Dermis microvascular lymphatic vessel endothelial cell (primary cell): ENCODE measurements around the gene ARID4B. TPM values are rescaled to one million over a fixed set of nuclear protein-coding genes. Genes with fewer than 3 reads are reported as not detected.
"Not testable (repeated sequence)": the region's sequence is repeated elsewhere in the genome, so short reads cannot be mapped to it uniquely, and the experiment has no call there.

ENCODE experiments used
- DNase-seq, 2 donors: peaks; one replicate each; pipeline versions ENCODE4 v3.0.0 to v3.0.0-alpha.2; 2010; ENCODE audit warnings: low read depth in 2 of 2
- total RNA-seq: library from RNA; depleted of rRNA; stranded (reverse); fragments of >200 nt; gene quantifications from 2 replicates; pipeline ENCODE4 v1.2.1, GENCODE V29; 2014

Gene ARID4B
- total RNA-seq, 1 donor from 2014 or later, result 29.8 TPM

- peak; percentile 75 to 91 for DNase-seq
These were observed 166.9 kb downstream of the ARID4B start, which contains the start of gene RBM34 for GRCh38 chr1:235160957-235161684. Gene RBM34, minus strand, starts transcription at chr1:235161250. Its CDS starts 24 bp downstream, at chr1:235161226.

- DNase-seq, result peak; percentile 42 to 63
These were observed 167.5 kb downstream of the ARID4B start for GRCh38 chr1:235160383-235160956.

- not testable (repeated sequence) for DNase-seq
These were observed 168.0 kb downstream of the ARID4B start for GRCh38 chr1:235159930-235160329.

GRCh38 chr1:235159284-235159683 lies 168.7 kb downstream of the ARID4B start:
- DNase-seq, result not testable (repeated sequence)

- no peak for DNase-seq
These were observed 169.3 kb downstream of the ARID4B start for GRCh38 chr1:235158680-235159079.

GRCh38 chr1:235157150-235157549 lies 170.8 kb downstream of the ARID4B start:
- DNase-seq, result no peak

GRCh38 chr1:235156740-235157139 lies 171.2 kb downstream of the ARID4B start:
- no peak for DNase-seq

GRCh38 chr1:235156265-235156664 lies 171.7 kb downstream of the ARID4B start:
- no peak for DNase-seq

- DNase-seq, result no peak
These were observed 175.7 kb downstream of the ARID4B start for GRCh38 chr1:235152235-235152634.

- DNase-seq, result no peak
These were observed 176.9 kb downstream of the ARID4B start for GRCh38 chr1:235151033-235151432.

GRCh38 chr1:235149824-235150223 lies 178.2 kb downstream of the ARID4B start:
- no peak for DNase-seq

GRCh38 chr1:235147269-235147668 lies 180.7 kb downstream of the ARID4B start:
- DNase-seq, result no peak

- DNase-seq, result no peak
These were observed 182.3 kb downstream of the ARID4B start for GRCh38 chr1:235145639-235146038.

GRCh38 chr1:235142991-235143390 lies 185.0 kb downstream of the ARID4B start:
- no peak for DNase-seq

GRCh38 chr1:235139315-235139714 lies 188.7 kb downstream of the ARID4B start:
- DNase-seq, result no peak

- no peak for DNase-seq
These were observed 189.2 kb downstream of the ARID4B start for GRCh38 chr1:235138821-235139220.

- DNase-seq, result peak in 1 of 2 donors; percentile 10
These were observed 191.9 kb downstream of the ARID4B start for GRCh38 chr1:235136111-235136510.

- DNase-seq, result no peak
These were observed 193.8 kb downstream of the ARID4B start for GRCh38 chr1:235134171-235134570.

GRCh38 chr1:235133086-235133485 lies 194.9 kb downstream of the ARID4B start:
- DNase-seq, result no peak

GRCh38 chr1:235131961-235132360 lies 196.0 kb downstream of the ARID4B start:
- DNase-seq, result no peak

GRCh38 chr1:235130766-235131270 lies 197.2 kb downstream of the ARID4B start:
- no peak for DNase-seq

- DNase-seq, result no peak
These were observed 198.0 kb downstream of the ARID4B start for GRCh38 chr1:235129774-235130570.
